Prostate gland (tissue), 2 donors: ENCODE measurements around the gene PAX2. TPM values are rescaled to one million over a fixed set of nuclear protein-coding genes. Genes with fewer than 3 reads are reported as not detected.

Experiments
- DNase-seq: peaks from one replicate; pipeline ENCODE4 v3.0.0-alpha.2; 2019; ENCODE audit warnings: low spot score
- H3K27ac ChIP-seq, 2 donors: fragments of 200-600 bp; sonication (generic); 2 replicates each; pipeline ENCODE4 v1.5.1; 2017 to 2019
- H3K27me3 ChIP-seq: fragments of 200-600 bp; sonication (generic); replicated peaks from 2 replicates; pipeline ENCODE4 v1.5.1; 2019; ENCODE audit not compliant: insufficient read depth
- H3K36me3 ChIP-seq, 2 donors: fragments of 200-600 bp; sonication (generic); 1 replicate in 1 of 2; 2 replicates in 1 of 2; pipeline versions ENCODE4 v1.5.1 to v1.8.1; 2017 to 2019
- H3K4me1 ChIP-seq: fragments of 200-600 bp; sonication (generic); replicated peaks from 2 replicates; pipeline ENCODE4 v1.5.1; 2019
- H3K4me3 ChIP-seq, 2 donors: fragments of 200-600 bp; sonication (generic); 2 replicates each; pipeline ENCODE4 v1.5.1; 2017 to 2019
- H3K9me3 ChIP-seq: fragments of 200-600 bp; sonication (generic); 2 replicates; pipeline ENCODE4 v1.5.1; 2017
- POLR2A ChIP-seq: fragments of 450-650 bp; IDR thresholded peaks from one replicate; pipeline ENCODE4 v1.6.1; 2016; ENCODE audit warnings: antibody characterized with exemption, mild to moderate bottlenecking
- POLR2AphosphoS5 ChIP-seq: sonication (generic); formaldehyde crosslinking; IDR thresholded peaks from one replicate; pipeline ENCODE4 v1.6.1; 2017; ENCODE audit warnings: antibody characterized with exemption
- WGBS: methylation state at CpG from one replicate; pipeline ENCODE4 v1.1.5; 2018; 5-methylcytosine and 5-hydroxymethylcytosine counted together
- intact Hi-C: fragments of 100-400 bp; cut with DNase I; formaldehyde crosslinking; loops from one replicate; pipeline ENCODE4 v1.14.2; 2022
- total RNA-seq, 2 donors: library from RNA; depleted of rRNA; stranded (reverse); fragments of >200 nt; gene quantifications; one replicate each; pipeline ENCODE4 v1.1.0, GENCODE V29; 2016
- TF ChIP-seq, protein P1 (sequence below), 4 experiments: fragments of 200-600 bp in 2 of 4; fragments of 450-650 bp in 2 of 4; sonication (generic) in 2 of 4; IDR thresholded peaks; 1 replicate in 3 of 4; 2 replicates in 1 of 4; pipeline ENCODE4 v1.5.1; 2016 to 2019; ENCODE audit warnings: antibody characterized with exemption in 4 of 4, mild to moderate bottlenecking in 2 of 4, moderate library complexity in 2 of 4

PAX2 gene
- total RNA-seq, 2 donors from 2014 or later = 0.91 TPM; not detected in 1

DNA sequence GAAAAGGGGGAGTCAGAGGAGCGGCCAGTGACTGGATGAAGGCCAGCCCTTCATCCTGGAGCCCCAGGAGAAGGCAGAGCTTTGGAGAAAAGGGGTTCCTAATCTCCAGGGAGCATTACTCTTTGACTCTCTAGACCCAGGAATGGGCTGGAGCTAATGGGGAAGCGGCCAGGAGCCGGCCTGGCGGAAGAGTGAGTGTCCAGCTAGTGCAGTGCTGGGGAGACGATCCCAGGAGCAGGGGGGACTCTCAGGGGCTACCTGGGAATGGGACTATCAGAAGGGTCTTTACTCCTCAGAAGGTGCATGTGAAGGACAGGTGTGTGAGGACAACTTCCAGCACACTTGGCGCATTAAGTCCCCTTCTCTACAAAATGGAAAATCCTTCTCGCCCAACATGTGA, 2.4 kb upstream of the PAX2 start:
- TF ChIP-seq POLR2A (no peak), POLR2AphosphoS5 (no peak)
- TF ChIP-seq, protein P1, sequence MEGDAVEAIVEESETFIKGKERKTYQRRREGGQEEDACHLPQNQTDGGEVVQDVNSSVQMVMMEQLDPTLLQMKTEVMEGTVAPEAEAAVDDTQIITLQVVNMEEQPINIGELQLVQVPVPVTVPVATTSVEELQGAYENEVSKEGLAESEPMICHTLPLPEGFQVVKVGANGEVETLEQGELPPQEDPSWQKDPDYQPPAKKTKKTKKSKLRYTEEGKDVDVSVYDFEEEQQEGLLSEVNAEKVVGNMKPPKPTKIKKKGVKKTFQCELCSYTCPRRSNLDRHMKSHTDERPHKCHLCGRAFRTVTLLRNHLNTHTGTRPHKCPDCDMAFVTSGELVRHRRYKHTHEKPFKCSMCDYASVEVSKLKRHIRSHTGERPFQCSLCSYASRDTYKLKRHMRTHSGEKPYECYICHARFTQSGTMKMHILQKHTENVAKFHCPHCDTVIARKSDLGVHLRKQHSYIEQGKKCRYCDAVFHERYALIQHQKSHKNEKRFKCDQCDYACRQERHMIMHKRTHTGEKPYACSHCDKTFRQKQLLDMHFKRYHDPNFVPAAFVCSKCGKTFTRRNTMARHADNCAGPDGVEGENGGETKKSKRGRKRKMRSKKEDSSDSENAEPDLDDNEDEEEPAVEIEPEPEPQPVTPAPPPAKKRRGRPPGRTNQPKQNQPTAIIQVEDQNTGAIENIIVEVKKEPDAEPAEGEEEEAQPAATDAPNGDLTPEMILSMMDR (IDR thresholded peaks at IDR 0.05) = no peak
- peaks cover 19% of the 10 kb centered on the region for H3K4me1 ChIP-seq
- H3K36me3 ChIP-seq = no peaks in the 10 kb centered on the region
- WGBS = 33% methylated on average over 7 of the region's 7 CpGs
- intact Hi-C loops = no loop called here
- no peak overlapping the region for H3K27ac ChIP-seq
- H3K4me3 ChIP-seq = no peak overlapping the region
- no peak for DNase-seq
- no peaks in the 10 kb centered on the region for H3K9me3 ChIP-seq
- H3K27me3 ChIP-seq = peaks cover 85% of the 10 kb centered on the region

DNA sequence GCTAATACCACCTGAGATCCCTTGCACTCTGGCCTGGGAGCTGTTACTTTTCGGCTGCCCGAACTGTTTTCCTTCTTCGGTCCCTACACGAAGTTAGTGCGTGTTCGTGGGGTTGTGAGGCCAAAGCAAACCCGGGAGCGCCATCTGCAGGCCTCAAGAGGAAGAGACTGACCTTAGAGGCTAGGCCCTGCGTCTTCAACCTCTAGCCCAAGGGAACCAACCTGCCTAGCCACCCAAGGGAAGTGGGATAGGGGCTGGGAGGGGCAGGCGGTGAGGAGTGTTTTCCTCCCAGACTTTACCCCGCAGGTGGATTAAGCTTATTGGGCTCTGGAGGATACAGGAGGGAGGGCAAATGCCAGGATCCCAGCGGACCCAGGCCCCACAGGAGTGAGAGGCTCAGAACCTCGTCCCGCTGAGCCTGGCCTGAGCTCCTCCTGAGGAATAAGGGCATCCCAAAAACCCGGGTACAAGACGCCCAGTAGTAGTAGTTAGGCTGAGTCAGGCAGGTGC, 1.7 kb upstream of the PAX2 start:
- TF ChIP-seq POLR2A (no peak), POLR2AphosphoS5 (no peak)
- TF ChIP-seq, protein P1 (IDR thresholded peaks at IDR 0.05) = peak; percentile 13 to 47 (median 32)
- Histone ChIP-seq H3K27me3 (peaks cover 85% of the 10 kb centered on the region), H3K36me3 (no peaks in the 10 kb centered on the region), H3K4me3 (no peak overlapping the region), H3K27ac (no peak overlapping the region), H3K9me3 (no peaks in the 10 kb centered on the region), H3K4me1 (peaks cover 24% of the 10 kb centered on the region)
- 4% methylated on average over 16 of the region's 16 CpGs for WGBS
- DNase-seq = no peak
- intact Hi-C loops = no loop called here

DNA sequence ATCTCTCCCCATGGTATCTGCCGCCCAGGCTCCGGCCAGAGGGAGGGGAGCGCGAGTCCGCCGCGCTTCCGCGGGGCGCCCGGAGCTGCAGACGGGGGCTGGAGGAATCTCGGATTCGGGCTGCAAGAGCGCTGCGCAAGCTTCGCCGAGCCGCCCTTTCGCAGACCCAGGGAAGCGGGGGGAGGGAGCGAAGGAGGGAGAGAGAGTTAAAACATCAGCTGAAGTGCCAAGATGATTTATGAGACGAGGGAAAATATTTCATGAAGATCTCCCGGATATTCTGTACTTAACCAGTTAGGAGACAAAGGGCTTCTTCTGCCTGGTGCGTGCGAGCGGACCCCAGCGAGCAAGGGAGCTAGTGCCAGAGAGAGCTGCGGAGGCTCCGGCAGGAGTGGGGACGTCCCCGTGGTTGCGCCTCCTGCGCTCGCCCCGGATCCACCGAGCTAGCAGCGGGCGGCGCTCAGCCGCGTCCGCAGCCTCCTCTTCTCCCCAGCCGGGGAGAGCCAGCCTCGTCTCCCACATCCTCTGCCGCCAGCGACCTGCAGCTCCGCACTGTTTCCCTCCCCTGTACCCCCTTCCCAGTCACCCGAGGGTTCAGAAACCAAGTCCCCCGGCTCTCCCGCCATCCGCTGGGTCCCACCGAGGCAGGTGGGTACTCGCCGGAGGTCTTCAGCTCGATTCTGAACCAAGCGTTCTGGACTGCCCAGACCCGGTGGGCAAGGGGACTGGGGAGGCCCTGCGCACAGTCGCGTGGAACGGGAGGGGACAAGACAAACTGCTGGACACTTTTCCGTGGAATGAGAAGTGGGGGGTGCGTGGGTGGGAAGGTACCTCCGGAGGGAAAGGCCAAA, 1.0 kb upstream of the PAX2 start:
- intact Hi-C loops = no loop called here
- no peaks in the 10 kb centered on the region for H3K9me3 ChIP-seq
- WGBS = 2% methylated on average over 56 of the region's 65 CpGs
- H3K4me1 ChIP-seq = peaks cover 21% of the 10 kb centered on the region
- TF ChIP-seq POLR2AphosphoS5 = no peak
- TF ChIP-seq, protein P1 (IDR thresholded peaks at IDR 0.05) = no peak
- no peak overlapping the region for H3K27ac ChIP-seq
- DNase-seq = no peak
- peaks cover 82% of the 10 kb centered on the region for H3K27me3 ChIP-seq
- H3K4me3 ChIP-seq = peak overlapping the region in 1 of 2 donors; percentile 22
- H3K36me3 ChIP-seq = no peaks in the 10 kb centered on the region

DNA sequence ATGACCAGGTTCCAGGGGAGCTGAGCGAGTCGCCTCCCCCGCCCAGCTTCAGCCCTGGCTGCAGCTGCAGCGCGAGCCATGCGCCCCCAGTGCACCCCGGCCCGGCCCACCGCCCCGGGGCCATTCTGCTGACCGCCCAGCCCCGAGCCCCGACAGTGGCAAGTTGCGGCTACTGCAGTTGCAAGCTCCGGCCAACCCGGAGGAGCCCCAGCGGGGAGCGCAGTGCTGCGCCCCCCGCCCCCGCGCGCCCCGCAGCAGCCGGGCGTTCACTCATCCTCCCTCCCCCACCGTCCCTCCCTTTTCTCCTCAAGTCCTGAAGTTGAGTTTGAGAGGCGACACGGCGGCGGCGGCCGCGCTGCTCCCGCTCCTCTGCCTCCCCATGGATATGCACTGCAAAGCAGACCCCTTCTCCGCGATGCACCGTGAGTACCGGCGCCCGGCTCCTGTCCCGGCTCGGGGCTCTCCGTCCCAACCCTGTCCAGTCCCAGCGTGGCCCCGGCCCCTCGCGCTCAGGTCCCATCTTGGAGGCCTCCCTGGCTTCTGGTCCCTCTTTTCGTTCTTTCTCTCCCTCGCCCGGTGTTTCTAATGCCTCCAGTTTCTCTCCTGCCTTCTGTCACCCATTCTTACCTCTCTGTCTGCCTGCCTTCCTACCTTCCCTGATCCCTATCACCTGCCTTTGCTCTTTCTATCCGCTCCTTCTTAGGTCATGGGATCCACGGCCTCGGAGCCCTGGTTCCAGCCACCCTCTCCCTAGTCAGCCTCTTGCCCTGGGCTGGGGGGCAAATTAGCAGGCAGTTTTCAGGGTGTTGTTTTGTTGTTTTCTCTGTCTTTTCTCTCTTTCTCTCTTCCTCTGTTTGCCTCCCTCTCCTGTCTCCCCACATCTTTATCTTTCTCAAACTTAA, 751 bp downstream of the PAX2 start:
- intact Hi-C loops = no loop called here
- Histone ChIP-seq H3K4me1 (peaks cover 19% of the 10 kb centered on the region), H3K27me3 (peaks cover 70% of the 10 kb centered on the region), H3K4me3 (peak overlapping the region in 1 of 2 donors; percentile 22), H3K27ac (no peak overlapping the region), H3K36me3 (no peaks in the 10 kb centered on the region), H3K9me3 (no peaks in the 10 kb centered on the region)
- no peak for DNase-seq
- WGBS = 2% methylated on average over 53 of the region's 54 CpGs
- TF ChIP-seq, protein P1 (IDR thresholded peaks at IDR 0.05) = no peak
- no peak for TF ChIP-seq POLR2A
- no peak for TF ChIP-seq POLR2AphosphoS5
